ENCODE measurements around the gene LRCOL1.

LRCOL1 gene

GRCh38 chr12:132649226-132649945 is 39.0 kb upstream of the LRCOL1 start:
- no peak for TF ChIP-seq ZNF488 (tag by site-specific recombination; IDR thresholded peaks at IDR 0.05)
- TF ChIP-seq ZNF571 (tag by site-specific recombination; IDR thresholded peaks at IDR 0.05): no peak
- TF ChIP-seq, protein P1, sequence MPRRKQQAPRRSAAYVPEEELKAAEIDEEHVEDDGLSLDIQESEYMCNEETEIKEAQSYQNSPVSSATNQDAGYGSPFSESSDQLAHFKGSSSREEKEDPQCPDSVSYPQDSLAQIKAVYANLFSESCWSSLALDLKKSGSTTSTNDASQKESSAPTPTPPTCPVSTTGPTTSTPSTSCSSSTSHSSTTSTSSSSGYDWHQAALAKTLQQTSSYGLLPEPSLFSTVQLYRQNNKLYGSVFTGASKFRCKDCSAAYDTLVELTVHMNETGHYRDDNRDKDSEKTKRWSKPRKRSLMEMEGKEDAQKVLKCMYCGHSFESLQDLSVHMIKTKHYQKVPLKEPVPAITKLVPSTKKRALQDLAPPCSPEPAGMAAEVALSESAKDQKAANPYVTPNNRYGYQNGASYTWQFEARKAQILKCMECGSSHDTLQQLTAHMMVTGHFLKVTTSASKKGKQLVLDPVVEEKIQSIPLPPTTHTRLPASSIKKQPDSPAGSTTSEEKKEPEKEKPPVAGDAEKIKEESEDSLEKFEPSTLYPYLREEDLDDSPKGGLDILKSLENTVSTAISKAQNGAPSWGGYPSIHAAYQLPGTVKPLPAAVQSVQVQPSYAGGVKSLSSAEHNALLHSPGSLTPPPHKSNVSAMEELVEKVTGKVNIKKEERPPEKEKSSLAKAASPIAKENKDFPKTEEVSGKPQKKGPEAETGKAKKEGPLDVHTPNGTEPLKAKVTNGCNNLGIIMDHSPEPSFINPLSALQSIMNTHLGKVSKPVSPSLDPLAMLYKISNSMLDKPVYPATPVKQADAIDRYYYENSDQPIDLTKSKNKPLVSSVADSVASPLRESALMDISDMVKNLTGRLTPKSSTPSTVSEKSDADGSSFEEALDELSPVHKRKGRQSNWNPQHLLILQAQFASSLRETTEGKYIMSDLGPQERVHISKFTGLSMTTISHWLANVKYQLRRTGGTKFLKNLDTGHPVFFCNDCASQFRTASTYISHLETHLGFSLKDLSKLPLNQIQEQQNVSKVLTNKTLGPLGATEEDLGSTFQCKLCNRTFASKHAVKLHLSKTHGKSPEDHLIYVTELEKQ (tag by site-specific recombination; IDR thresholded peaks at IDR 0.05; ENCODE audit: borderline replicate concordance): no peak
- no peak for TF ChIP-seq ZNF548 (tag by site-specific recombination; IDR thresholded peaks at IDR 0.05)
- TF ChIP-seq ZNF837 (tag by site-specific recombination; IDR thresholded peaks at IDR 0.05): no peak
- TF ChIP-seq ZNF221 (tag by site-specific recombination; IDR thresholded peaks at IDR 0.05; ENCODE audit: borderline replicate concordance): no peak
- no peak for TF ChIP-seq GLIS2 (tag by site-specific recombination; IDR thresholded peaks at IDR 0.05)
- no peak for TF ChIP-seq ZNF398 (tag by site-specific recombination; IDR thresholded peaks at IDR 0.05)
- TF ChIP-seq ZNF248 (tag by site-specific recombination; IDR thresholded peaks at IDR 0.05): no peak
- no peak for TF ChIP-seq ZNF747 (tag by site-specific recombination; IDR thresholded peaks at IDR 0.05)
- TF ChIP-seq PRDM1 (tag by site-specific recombination; IDR thresholded peaks at IDR 0.05): no peak
- TF ChIP-seq TRIM28 (IDR thresholded peaks at IDR 0.05; ENCODE audit: borderline replicate concordance, low read length): no peak
- no peak for TF ChIP-seq ZNF266 (tag by site-specific recombination; IDR thresholded peaks at IDR 0.05; ENCODE audit: low read depth)
- TF ChIP-seq, protein P2, sequence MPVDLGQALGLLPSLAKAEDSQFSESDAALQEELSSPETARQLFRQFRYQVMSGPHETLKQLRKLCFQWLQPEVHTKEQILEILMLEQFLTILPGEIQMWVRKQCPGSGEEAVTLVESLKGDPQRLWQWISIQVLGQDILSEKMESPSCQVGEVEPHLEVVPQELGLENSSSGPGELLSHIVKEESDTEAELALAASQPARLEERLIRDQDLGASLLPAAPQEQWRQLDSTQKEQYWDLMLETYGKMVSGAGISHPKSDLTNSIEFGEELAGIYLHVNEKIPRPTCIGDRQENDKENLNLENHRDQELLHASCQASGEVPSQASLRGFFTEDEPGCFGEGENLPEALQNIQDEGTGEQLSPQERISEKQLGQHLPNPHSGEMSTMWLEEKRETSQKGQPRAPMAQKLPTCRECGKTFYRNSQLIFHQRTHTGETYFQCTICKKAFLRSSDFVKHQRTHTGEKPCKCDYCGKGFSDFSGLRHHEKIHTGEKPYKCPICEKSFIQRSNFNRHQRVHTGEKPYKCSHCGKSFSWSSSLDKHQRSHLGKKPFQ (tag by site-specific recombination; IDR thresholded peaks at IDR 0.05): no peak
- TF ChIP-seq ZNF555 (tag by site-specific recombination; conservative IDR thresholded peaks at IDR 0.05): no peak
- no peak for TF ChIP-seq ZNF48 (tag by site-specific recombination; IDR thresholded peaks at IDR 0.05)
- TF ChIP-seq ZNF792 (tag by site-specific recombination; IDR thresholded peaks at IDR 0.05): no peak
- peaks cover 56 to 91% of the 10 kb centered on the region in 2 experiments for H3K36me3 ChIP-seq (ENCODE audit: control insufficient read depth in 2 of 2, insufficient read depth in 1 of 2, low read length in 2 of 2)
- H3K27ac ChIP-seq (ENCODE audit: extremely low read depth, low read depth, low read length): no peak overlapping the region
- POLR2A ChIA-PET: no interaction called here
- no peaks in the 10 kb centered on the region for H3K9me3 ChIP-seq (ENCODE audit: control insufficient read depth, insufficient read depth, low read depth, low read length)
- CTCF ChIA-PET: interaction anchor here (2.0 kb wide), 1 partner anchor 11 kb away, joined by 8 read pairs; no protein-coding TSS in a partner anchor
- H3K4me3 ChIP-seq (ENCODE audit: low read depth, low read length): no peak overlapping the region
- H3K4me1 ChIP-seq (ENCODE audit: control insufficient read depth, insufficient read depth, low read length): no peaks in the 10 kb centered on the region
